MM.1S (cell line): Measurements from ENCODE around the gene ANKHD1.

Experiments used
- DNase-seq: peaks from one replicate; pipeline ENCODE4 v3.0.0-alpha.2; 2015
- H2AFZ ChIP-seq: fragments of 300-600 bp; sonication (generic); 2 replicates; pipeline ENCODE4 v1.6.0; 2016; ENCODE audit warnings: antibody characterized with exemption, low read length
- H3F3A ChIP-seq: fragments of 300-600 bp; sonication (generic); 2 replicates; pipeline ENCODE4 v1.6.1; 2016; ENCODE audit warnings: mild to moderate bottlenecking, antibody characterized with exemption, low read length, moderate library complexity, mixed read lengths; ENCODE audit not compliant: insufficient read depth
- H3K27ac ChIP-seq: fragments of 300-600 bp; sonication (generic); 2 replicates; pipeline ENCODE4 v1.5.1; 2016; ENCODE audit warnings: mild to moderate bottlenecking, low read length
- H3K27me3 ChIP-seq: fragments of 300-600 bp; sonication (generic); replicated peaks from 2 replicates; pipeline ENCODE4 v1.6.0; 2016; ENCODE audit warnings: low read length; ENCODE audit not compliant: insufficient read depth
- H3K36me3 ChIP-seq: fragments of 300-600 bp; sonication (generic); replicated peaks from 2 replicates; pipeline ENCODE4 v1.6.1; 2016; ENCODE audit warnings: mild to moderate bottlenecking, low read length, mixed read lengths; ENCODE audit not compliant: insufficient read depth
- H3K4me1 ChIP-seq: fragments of 300-600 bp; sonication (generic); 2 replicates; pipeline ENCODE4 v1.6.1; 2016; ENCODE audit warnings: low read length, mixed read lengths
- H3K4me2 ChIP-seq: fragments of 300-600 bp; sonication (generic); 2 replicates; pipeline ENCODE4 v1.6.0; 2016; ENCODE audit warnings: low read depth, low read length
- H3K4me3 ChIP-seq: fragments of 300-600 bp; sonication (generic); 2 replicates; pipeline ENCODE4 v1.5.1; 2016; ENCODE audit warnings: low read length, mixed read lengths
- H3K79me2 ChIP-seq: fragments of 300-600 bp; sonication (generic); 2 replicates; pipeline ENCODE4 v1.6.1; 2016; ENCODE audit warnings: mixed run types, low read length, mixed read lengths
- H3K9ac ChIP-seq: fragments of 300-600 bp; sonication (generic); 2 replicates; pipeline ENCODE4 v1.6.1; 2016; ENCODE audit warnings: low read length, mixed read lengths
- H3K9me2 ChIP-seq: fragments of 300-600 bp; sonication (generic); replicated peaks from 2 replicates; pipeline ENCODE4 v1.6.1; 2016; ENCODE audit warnings: mild to moderate bottlenecking, low read length, mixed read lengths; ENCODE audit not compliant: insufficient read depth
- H3K9me3 ChIP-seq: fragments of 300-600 bp; sonication (generic); replicated peaks from 2 replicates; pipeline ENCODE4 v1.6.1; 2016; ENCODE audit warnings: mild to moderate bottlenecking, low read length, mixed read lengths; ENCODE audit not compliant: insufficient read depth
- H4K20me1 ChIP-seq: fragments of 300-600 bp; sonication (generic); 2 replicates; pipeline ENCODE4 v1.6.1; 2016; ENCODE audit warnings: mild to moderate bottlenecking, low read length, moderate library complexity, mixed read lengths; ENCODE audit not compliant: insufficient read depth
- EZH2 ChIP-seq: fragments of 300-600 bp; sonication (generic); optimal IDR thresholded peaks from 2 replicates; pipeline ENCODE3; 2017; ENCODE audit warnings: low read depth, mild to moderate bottlenecking, antibody characterized with exemption, low read length, mixed read lengths
- EZH2phosphoT487 ChIP-seq: fragments of 300-600 bp; sonication (generic); IDR thresholded peaks from 2 replicates; pipeline ENCODE4 v1.6.1; 2018; ENCODE audit warnings: antibody characterized with exemption, low read length
- TF ChIP-seq, protein P1 (sequence below): fragments of 300-600 bp; sonication (generic); IDR thresholded peaks from 2 replicates; pipeline ENCODE4 v1.5.1; 2016; ENCODE audit warnings: antibody characterized with exemption, low read length, mixed read lengths

ANKHD1 gene

DNA sequence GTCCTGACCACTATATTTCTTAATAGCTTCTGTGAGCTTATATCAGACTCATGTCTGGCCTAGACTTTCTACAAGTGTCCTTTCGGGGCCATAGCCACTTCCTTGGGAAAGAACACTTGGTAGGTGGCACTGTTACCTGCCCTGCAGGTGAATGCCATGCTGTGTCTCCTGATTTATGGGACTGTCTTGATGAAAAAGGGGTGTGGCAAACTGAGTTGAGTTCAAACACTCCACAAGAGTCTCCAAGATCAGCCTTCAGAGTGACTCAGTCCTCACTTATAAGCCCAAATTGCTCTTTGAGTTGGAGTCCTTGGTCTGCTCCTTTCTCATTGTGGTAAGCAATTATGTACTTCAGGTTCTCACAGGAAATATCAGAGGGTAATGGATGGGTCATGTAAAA, 9.9 kb upstream of the ANKHD1 start:
- TF ChIP-seq, protein P1, sequence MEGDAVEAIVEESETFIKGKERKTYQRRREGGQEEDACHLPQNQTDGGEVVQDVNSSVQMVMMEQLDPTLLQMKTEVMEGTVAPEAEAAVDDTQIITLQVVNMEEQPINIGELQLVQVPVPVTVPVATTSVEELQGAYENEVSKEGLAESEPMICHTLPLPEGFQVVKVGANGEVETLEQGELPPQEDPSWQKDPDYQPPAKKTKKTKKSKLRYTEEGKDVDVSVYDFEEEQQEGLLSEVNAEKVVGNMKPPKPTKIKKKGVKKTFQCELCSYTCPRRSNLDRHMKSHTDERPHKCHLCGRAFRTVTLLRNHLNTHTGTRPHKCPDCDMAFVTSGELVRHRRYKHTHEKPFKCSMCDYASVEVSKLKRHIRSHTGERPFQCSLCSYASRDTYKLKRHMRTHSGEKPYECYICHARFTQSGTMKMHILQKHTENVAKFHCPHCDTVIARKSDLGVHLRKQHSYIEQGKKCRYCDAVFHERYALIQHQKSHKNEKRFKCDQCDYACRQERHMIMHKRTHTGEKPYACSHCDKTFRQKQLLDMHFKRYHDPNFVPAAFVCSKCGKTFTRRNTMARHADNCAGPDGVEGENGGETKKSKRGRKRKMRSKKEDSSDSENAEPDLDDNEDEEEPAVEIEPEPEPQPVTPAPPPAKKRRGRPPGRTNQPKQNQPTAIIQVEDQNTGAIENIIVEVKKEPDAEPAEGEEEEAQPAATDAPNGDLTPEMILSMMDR, result no peak
- TF ChIP-seq EZH2, result no peak
- TF ChIP-seq EZH2phosphoT487, result no peak
- H3K36me3 ChIP-seq, result no peaks in the 10 kb centered on the region
- H3K4me3 ChIP-seq, result no peak overlapping the region
- H3K9ac ChIP-seq, result no peak overlapping the region
- no peaks in the 10 kb centered on the region for H3K27me3 ChIP-seq
- DNase-seq, result no peak
- no peaks in the 10 kb centered on the region for H4K20me1 ChIP-seq
- H2AFZ ChIP-seq, result no peak overlapping the region
- no peaks in the 10 kb centered on the region for H3F3A ChIP-seq
- no peak overlapping the region for H3K4me2 ChIP-seq
- no peaks in the 10 kb centered on the region for H3K79me2 ChIP-seq
- no peak overlapping the region for H3K27ac ChIP-seq
- H3K9me2 ChIP-seq, result no peaks in the 10 kb centered on the region
- H3K4me1 ChIP-seq, result no peaks in the 10 kb centered on the region
- no peaks in the 10 kb centered on the region for H3K9me3 ChIP-seq

DNA sequence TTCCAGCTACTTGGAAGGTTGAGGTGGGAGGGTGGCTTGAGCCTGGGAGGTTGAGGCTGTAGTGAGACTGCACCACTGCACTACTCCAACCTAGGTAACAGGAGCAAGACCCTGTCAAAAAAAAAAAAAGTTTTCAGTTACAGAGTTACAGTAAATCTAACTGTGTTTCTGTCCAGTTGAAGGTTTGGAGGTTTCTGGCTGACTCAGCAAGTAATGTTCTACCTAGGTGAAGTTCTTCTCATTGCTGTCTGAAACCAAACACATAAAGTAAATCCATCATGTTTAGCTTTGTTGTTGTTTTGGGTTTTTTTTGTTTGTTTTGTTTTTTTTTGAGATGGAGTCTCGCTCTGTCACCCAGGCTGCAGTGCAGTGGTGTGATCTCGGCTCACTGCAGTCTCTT, 7.9 kb upstream of the ANKHD1 start:
- Histone ChIP-seq H3K27ac (no peak overlapping the region), H2AFZ (no peak overlapping the region), H4K20me1 (no peaks in the 10 kb centered on the region), H3K79me2 (peaks cover 7% of the 10 kb centered on the region; the same call in 1 of the 2 replicates), H3K27me3 (no peaks in the 10 kb centered on the region), H3K9ac (no peak overlapping the region), H3K4me2 (no peak overlapping the region), H3K4me1 (no peaks in the 10 kb centered on the region), H3K9me3 (no peaks in the 10 kb centered on the region), H3K4me3 (no peak overlapping the region), H3K36me3 (no peaks in the 10 kb centered on the region), H3K9me2 (no peaks in the 10 kb centered on the region), H3F3A (no peaks in the 10 kb centered on the region)
- no peak for DNase-seq
- TF ChIP-seq, protein P1, result no peak
- no peak for TF ChIP-seq EZH2phosphoT487

DNA sequence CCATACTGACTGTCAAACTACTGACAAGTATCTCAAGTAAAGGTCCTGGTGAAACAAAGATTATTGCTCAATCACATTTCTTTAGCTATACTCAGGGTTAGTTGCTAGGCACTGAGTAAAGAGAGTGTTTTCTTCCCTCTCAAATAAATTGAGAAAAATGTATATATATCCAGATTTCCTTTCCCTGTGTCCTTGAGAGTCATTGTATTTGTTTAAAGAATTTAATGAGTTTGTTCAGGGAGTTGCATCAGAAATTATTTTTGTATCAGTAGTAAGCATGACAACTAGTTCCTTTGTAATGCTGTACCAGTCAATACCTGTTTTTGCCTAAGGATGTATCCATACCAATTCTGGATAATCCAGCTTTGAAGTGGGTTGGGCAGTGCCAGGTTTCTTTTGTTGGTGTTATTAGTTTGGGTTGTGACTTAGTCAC, 3.2 kb upstream of the ANKHD1 start:
- no peaks in the 10 kb centered on the region for H3K4me1 ChIP-seq
- H3K4me2 ChIP-seq, result no peak overlapping the region
- H4K20me1 ChIP-seq, result peaks cover 7% of the 10 kb centered on the region
- H3K36me3 ChIP-seq, result no peaks in the 10 kb centered on the region
- no peak overlapping the region for H2AFZ ChIP-seq
- H3F3A ChIP-seq, result peaks cover 14% of the 10 kb centered on the region
- no peak overlapping the region for H3K9ac ChIP-seq
- H3K4me3 ChIP-seq, result no peak overlapping the region
- no peaks in the 10 kb centered on the region for H3K27me3 ChIP-seq
- no peaks in the 10 kb centered on the region for H3K9me3 ChIP-seq
- DNase-seq, result no peak
- peaks cover 39% of the 10 kb centered on the region for H3K79me2 ChIP-seq
- H3K9me2 ChIP-seq, result no peaks in the 10 kb centered on the region
- no peak overlapping the region for H3K27ac ChIP-seq
- TF ChIP-seq EZH2phosphoT487, result no peak
- TF ChIP-seq, protein P1, result no peak
- no peak for TF ChIP-seq EZH2
